ENCODE measurements around the gene DNAJB8. TPM values are rescaled to one million over a fixed set of nuclear protein-coding genes. Genes with fewer than 3 reads are reported as not detected.

The DNAJB8 gene
- total and polyA plus RNA-seq, 11 donors: not detected

- no peak for TF ChIP-seq POLR2A (IDR thresholded peaks at IDR 0.05)
- TF ChIP-seq CTCF (IDR thresholded peaks at IDR 0.05): no peak
- intact Hi-C loops (cut with DNase I): loop anchor here in 1 of 10 donors (5.0 kb wide), 1 partner anchor 47 kb away; no protein-coding TSS in a partner anchor
- no peak overlapping the region for H3K4me3 ChIP-seq
- peaks cover 5 to 50% (median 22%) of the 10 kb centered on the region in 9 donors for H3K27me3 ChIP-seq
- H3K36me3 ChIP-seq: peaks cover 0 to 18% (median 7%) of the 10 kb centered on the region in 9 donors
- no peak overlapping the region for H3K27ac ChIP-seq
- H3K9me3 ChIP-seq: no peaks in the 10 kb centered on the region
- ATAC-seq (no peak), DNase-seq (peak in 1 of 5 donors; percentile 35)
- 74 to 88% (median 81%) methylated on average over 9 to 11 of the region's 11 CpGs for WGBS, 4 donors
- H3K4me1 ChIP-seq: peaks cover 0 to 47% (median 30%) of the 10 kb centered on the region in 12 donors
These were observed 12.2 kb upstream of the DNAJB8 start for GRCh38 chr3:128478576-128479506.

- ATAC-seq: no peak
- TF ChIP-seq CTCF (IDR thresholded peaks at IDR 0.05) (no peak), POLR2A (IDR thresholded peaks at IDR 0.05) (no peak)
- DNase-seq: peak in 1 of 5 donors; percentile 20
- WGBS, 4 donors: 89 to 96% (median 90%) methylated on average over 5 of the region's 5 CpGs
- Histone ChIP-seq H3K4me3 (no peak overlapping the region), H3K27me3 (peaks cover 0 to 39% (median 9%) of the 10 kb centered on the region in 9 donors), H3K9me3 (no peaks in the 10 kb centered on the region), H3K36me3 (peaks cover 0 to 18% (median 7%) of the 10 kb centered on the region in 9 donors), H3K27ac (no peak overlapping the region), H3K4me1 (peaks cover 0 to 25% (median 13%) of the 10 kb centered on the region in 12 donors)
- intact Hi-C loops (cut with DNase I): loop anchor here in 1 of 10 donors (5.0 kb wide), 1 partner anchor 44 kb away; no protein-coding TSS in a partner anchor
These were observed 10.0 kb upstream of the DNAJB8 start for GRCh38 chr3:128476659-128477058.

GRCh38 chr3:128475355-128475754 lies 8.7 kb upstream of the DNAJB8 start:
- Histone ChIP-seq H3K4me1 (peaks cover 0 to 12% (median 4%) of the 10 kb centered on the region in 12 donors), H3K36me3 (peaks cover 0 to 12% (median 3%) of the 10 kb centered on the region in 9 donors), H3K27ac (no peak overlapping the region), H3K4me3 (no peak overlapping the region), H3K9me3 (no peaks in the 10 kb centered on the region), H3K27me3 (peaks cover 0 to 28% (median 0%) of the 10 kb centered on the region in 9 donors)
- intact Hi-C loops (cut with DNase I): loop anchor here in 1 of 10 donors (5.0 kb wide), 1 partner anchor 43 kb away; no protein-coding TSS in a partner anchor
- no peak for ATAC-seq
- DNase-seq: no peak
- TF ChIP-seq POLR2A (IDR thresholded peaks at IDR 0.05): no peak
- no peak for TF ChIP-seq CTCF (IDR thresholded peaks at IDR 0.05)
- 86 to 92% (median 90%) methylated on average over 8 of the region's 8 CpGs for WGBS, 4 donors

- intact Hi-C loops (cut with DNase I): no loop called here
- 56 to 69% (median 63%) methylated on average over 3 to 4 of the region's 4 CpGs for WGBS, 4 donors
- Histone ChIP-seq H3K36me3 (peaks cover 0 to 2% (median 0%) of the 10 kb centered on the region in 9 donors), H3K4me3 (no peak overlapping the region), H3K27me3 (peaks cover 0 to 28% (median 0%) of the 10 kb centered on the region in 9 donors), H3K27ac (no peak overlapping the region), H3K9me3 (no peaks in the 10 kb centered on the region), H3K4me1 (peaks cover 0 to under 1% (median 0%) of the 10 kb centered on the region in 12 donors)
- TF ChIP-seq CTCF (IDR thresholded peaks at IDR 0.05) (no peak), POLR2A (IDR thresholded peaks at IDR 0.05) (no peak)
- DNase-seq: no peak
- no peak for ATAC-seq
These were observed 7.0 kb upstream of the DNAJB8 start for GRCh38 chr3:128473737-128474136.
